ENCODE results near the gene USP48. TPM values are rescaled to one million over a fixed set of nuclear protein-coding genes. Genes with fewer than 3 reads are reported as not detected.
A peak's percentile ranks its signal among the peaks of the same experiment; 100 is the strongest.
"Not testable (repeated sequence)": the region's sequence is repeated elsewhere in the genome, so short reads cannot be mapped to it uniquely, and the experiment has no call there.

Gene USP48
- total RNA-seq, 1 experiment from 2014 or later: 20.1 TPM

- no peak for DNase-seq (ENCODE audit: low read depth)
Measured at GRCh38 chr1:21775985-21776562, 6.9 kb downstream of the USP48 start.

DNA sequence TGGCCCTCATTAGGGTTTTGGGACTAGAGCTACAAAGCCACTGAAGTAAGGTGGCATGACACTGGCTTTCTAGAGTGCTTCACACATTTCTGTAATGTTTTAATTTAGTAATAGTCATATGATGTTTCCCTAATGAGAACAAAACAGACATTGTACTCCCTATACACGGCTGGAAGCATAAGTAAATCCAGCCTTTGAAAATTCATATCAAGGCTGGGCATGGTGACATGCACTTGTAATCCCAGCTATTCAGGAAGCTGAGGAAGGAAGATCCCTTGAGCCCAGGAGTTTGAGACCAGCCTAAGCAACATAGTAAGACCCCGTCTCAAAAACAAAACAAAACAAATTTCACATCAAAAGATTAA lies 7.4 kb downstream of the USP48 start:
- no peak for DNase-seq (ENCODE audit: low read depth)

DNA sequence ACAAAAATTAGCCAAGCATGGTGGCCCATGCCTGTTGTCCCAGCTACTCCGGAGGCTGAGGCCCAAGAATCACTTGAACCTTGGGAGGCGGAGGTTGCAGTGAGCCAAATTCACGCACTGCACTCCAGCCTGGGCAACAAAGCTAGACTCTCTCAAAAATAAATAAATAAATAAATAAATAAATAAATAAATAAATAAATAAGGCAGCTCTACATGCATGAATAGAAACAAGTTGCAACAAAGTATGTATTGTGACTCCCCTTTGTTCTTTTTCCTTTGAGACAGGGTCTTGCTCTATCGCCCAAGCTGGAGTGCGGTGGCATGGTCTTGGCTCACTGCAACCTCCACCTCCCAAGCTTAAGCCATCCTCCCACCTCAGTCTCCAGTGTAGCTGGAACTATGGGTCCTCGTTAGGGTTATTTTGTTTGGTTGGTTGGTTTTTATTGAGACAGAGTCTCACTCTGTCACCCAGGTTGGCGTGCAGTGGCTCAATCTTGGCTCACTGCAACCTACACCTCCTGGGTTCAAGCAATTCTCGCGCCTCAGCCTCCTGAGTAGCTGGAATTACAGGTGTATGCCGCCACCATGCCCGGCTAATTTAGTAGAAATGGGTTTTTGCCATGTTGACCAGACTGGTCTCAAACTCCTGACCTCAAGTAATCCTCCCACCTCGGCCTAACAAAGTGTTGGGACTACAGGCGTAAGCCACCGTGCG lies 8.0 kb downstream of the USP48 start:
- no peak for DNase-seq (ENCODE audit: low read depth)

- no peak for DNase-seq (ENCODE audit: low read depth)
Measured at GRCh38 chr1:21773585-21773984, 9.4 kb downstream of the USP48 start.

- DNase-seq (ENCODE audit: low read depth): not testable (repeated sequence)
Measured at GRCh38 chr1:21771672-21772071, 11.3 kb downstream of the USP48 start.

GRCh38 chr1:21770602-21771001 lies 12.3 kb downstream of the USP48 start:
- DNase-seq (ENCODE audit: low read depth): not testable (repeated sequence)

DNA sequence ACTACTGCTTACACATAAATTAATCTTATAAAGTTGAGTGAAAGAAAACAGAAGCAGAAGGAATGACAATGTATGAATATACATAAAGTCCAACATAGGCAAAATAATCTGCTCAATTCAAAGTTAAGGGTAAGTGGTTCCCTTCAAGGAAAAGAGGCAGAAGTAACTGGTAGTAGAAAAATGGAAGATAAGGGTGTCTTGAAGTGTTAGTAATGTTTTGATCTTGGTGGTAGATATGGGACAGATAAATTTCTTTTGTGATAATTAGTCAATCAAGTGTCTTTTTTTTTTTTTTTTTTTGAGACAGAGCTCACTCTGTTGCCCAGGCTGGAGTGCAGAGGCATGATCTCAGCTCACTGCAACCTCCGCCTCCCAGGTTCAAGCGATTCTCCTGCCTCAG lies 12.7 kb downstream of the USP48 start:
- DNase-seq (ENCODE audit: low read depth): no peak

DNA sequence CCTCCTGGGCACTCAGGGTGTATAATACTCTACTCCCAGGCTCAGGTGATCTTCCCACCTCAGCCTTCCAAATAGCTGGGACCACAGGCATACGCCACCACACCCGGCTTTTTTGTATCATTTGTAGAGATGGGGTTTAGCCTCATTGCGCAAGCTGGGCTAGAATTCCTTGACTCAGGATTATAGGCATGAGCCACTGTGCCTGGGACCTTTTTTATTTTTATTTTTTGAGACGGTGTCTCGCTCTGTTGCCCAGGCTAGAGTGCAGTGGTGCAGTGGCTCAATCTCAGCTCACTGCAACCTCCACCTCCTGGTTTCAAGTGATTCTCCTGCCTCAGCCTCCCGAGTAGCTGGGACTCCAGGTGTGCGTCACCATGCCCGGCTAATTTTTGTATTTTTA lies 15.8 kb downstream of the USP48 start:
- not testable (repeated sequence) for DNase-seq (ENCODE audit: low read depth)

DNA sequence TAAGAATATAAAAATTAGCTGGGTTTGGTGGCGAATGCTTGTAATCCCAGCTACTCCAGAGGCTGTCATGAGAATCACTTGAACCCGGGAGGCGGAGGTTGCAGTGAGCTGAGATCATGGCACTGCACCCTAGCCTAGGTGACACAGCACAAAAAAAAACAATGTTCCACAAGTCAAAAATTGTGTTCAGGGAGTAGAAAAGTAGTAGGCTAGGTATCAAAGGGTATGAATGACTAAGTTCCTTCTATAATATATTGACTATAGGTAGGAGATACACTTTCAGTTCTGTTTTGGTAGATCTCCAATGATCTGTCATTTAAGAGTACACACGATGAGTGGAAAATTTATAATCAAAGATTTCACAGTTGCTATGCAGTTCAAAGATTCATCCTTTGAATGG lies 16.7 kb downstream of the USP48 start:
- no peak for DNase-seq (ENCODE audit: low read depth)

DNA sequence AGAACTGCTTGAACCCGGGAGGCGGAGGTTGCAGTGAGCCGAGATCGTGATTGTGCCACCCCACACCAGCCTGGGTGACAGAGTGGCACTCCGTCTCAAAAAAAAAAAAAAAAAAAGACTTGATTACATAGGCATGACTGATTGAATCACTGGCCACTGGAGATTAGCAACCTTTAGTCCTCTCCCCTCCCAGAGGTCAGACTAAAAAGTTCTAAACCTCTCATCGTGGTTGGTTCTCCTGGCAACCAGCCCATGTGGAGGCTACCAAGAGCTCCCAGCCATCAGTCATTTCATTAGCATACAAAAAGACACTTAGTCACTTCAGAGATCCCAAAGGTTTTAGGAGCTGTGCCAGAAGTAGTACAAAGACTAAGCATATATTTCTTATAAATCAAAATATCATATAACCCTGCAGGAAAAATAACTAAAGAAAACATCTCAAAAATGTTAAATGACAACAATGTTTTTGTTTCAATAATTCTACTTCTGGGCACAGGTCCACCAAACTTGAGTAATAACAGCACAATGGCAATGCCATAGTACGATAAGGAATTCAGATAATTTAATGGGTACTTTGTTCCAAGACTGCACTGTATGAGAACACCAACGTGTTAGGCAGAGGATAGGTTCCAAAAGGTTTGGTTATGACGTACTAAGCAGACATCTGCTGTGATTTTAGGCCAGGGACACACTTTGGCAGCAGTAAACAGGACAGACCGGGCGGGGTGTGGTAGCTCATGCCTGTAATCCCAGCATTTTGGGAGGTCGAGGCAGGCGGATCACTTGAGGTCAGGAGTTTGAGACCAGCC lies 18.1 kb downstream of the USP48 start:
- DNase-seq (ENCODE audit: low read depth): peak; percentile 84

- DNase-seq (ENCODE audit: low read depth): no peak
Measured at GRCh38 chr1:21763694-21764419, 19.1 kb downstream of the USP48 start.

DNA sequence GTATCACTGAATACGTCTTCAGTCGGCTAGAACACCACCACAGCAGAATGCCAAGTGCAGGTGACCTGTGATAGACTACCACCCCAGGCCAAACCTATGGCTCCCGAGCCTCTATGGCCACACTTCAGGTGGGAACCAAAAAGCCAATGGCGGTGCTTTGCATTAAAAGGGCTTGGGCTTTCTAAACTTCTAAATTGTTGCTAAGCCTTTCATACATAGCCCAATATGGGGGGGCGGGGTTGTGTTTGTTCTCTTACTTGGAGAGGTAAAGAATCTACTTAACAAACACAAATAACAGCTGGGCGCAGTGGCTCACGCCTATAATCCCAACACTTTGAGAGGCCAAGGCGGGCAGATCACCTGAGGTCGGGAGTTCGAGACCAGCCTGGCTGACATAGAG lies 19.7 kb downstream of the USP48 start:
- no peak for DNase-seq (ENCODE audit: low read depth)

DNA sequence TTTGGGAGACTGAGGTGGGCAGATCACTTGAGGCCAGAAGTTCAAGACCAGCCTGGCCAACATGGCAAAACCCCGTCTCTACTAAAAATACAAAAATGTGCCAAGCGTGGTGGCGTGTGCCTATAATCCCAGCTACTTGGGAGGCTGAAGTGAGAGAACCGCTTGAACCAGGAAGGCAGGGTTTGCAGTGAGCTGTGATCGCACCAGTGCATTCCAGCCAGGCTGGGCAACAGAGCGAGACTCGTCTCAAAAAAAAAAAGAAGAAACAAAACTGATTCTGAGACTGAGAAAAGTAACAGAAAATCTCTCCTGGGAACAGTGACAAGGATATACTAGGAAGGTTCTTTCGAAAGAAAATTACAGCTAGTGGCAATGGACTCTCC lies 20.9 kb downstream of the USP48 start:
- DNase-seq (ENCODE audit: low read depth): no peak

GRCh38 chr1:21761052-21761451 lies 21.9 kb downstream of the USP48 start:
- no peak for DNase-seq (ENCODE audit: low read depth)

DNA sequence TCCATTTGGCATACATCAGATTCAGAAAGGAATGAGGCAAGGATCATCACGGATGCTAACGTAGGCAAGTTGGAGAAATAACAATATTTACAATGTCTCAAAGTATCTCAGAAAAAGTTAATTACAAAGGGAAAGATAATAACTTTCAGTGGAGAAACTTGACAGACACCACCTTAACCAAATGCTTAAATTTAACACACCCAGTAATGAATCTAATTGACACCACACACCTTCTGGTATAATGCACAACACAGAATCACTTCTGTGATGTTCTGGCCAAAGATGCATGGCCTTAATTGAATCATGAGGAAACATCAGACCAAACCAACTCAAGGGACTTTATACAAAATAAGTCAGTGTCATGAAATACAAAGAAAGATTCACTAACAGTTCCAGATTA lies 23.1 kb downstream of the USP48 start:
- DNase-seq (ENCODE audit: low read depth): no peak

GRCh38 chr1:21759182-21759581 lies 23.8 kb downstream of the USP48 start:
- no peak for DNase-seq (ENCODE audit: low read depth)

DNA sequence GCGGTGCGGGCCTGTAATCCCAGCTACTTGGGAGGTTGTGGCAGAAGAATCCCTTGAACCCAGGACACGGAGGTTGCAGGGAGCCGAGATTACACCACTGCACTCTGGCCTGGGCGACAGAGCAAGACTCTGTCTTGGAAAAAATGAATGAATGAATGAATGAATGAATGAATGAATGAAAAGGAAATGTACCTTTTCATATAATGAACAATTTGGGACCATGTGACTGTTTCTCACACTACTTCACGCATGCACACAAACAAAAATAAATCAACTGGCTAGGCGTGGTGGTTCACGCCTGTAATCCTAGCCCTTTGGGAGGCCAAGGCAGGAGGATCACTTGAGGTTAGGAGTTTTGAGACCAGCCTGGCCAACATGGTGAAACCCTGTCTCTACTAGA lies 24.3 kb downstream of the USP48 start:
- DNase-seq (ENCODE audit: low read depth): no peak

- no peak for DNase-seq (ENCODE audit: low read depth)
Measured at GRCh38 chr1:21756393-21757089, 26.4 kb downstream of the USP48 start.

- no peak for DNase-seq (ENCODE audit: low read depth)
Measured at GRCh38 chr1:21755067-21755466, 27.9 kb downstream of the USP48 start.

GRCh38 chr1:21754583-21754982 lies 28.4 kb downstream of the USP48 start:
- DNase-seq (ENCODE audit: low read depth): no peak

GRCh38 chr1:21752186-21752585 lies 30.8 kb downstream of the USP48 start:
- no peak for DNase-seq (ENCODE audit: low read depth)
